Keratinocyte (primary cell): Measurements from ENCODE around the gene MCRIP2.

ENCODE experiments used
- CTCF ChIP-seq, 3 experiments: IDR thresholded peaks in 1 of 3; conservative IDR thresholded peaks in 1 of 3; optimal IDR thresholded peaks in 1 of 3; 2 replicates in 2 of 3; 3 replicates in 1 of 3; pipeline versions ENCODE3 to v1.5.1; 2011; ENCODE audit warnings: low read length in 3 of 3, mild to moderate bottlenecking in 3 of 3, moderate library complexity in 2 of 3, control low read depth in 1 of 3, inconsistent platforms in 1 of 3; ENCODE audit not compliant: insufficient read depth in 2 of 3; ENCODE audit errors: extremely low read depth in 1 of 3
- EZH2 ChIP-seq: IDR thresholded peaks from one replicate; pipeline ENCODE4 v1.6.1; 2012; ENCODE audit warnings: inconsistent platforms, mild to moderate bottlenecking, low read length, moderate library complexity

- TF ChIP-seq CTCF (optimal IDR thresholded peaks at IDR 0.05 in 1 of 3, IDR thresholded peaks at IDR 0.05 in 1 of 3, conservative IDR thresholded peaks at IDR 0.05 in 1 of 3; ENCODE audit: extremely low read depth in 1 of 3, insufficient read depth in 2 of 3, low read length in 3 of 3) (no peak), EZH2 (no peak)
Observed at GRCh38 chr16:632486-633335, 8.9 kb upstream of the MCRIP2 start.
